Mesenteric fat pad (tissue), 1 donor: ENCODE data around the gene NPHP4. TPM values are rescaled to one million over a fixed set of nuclear protein-coding genes. Genes with fewer than 3 reads are reported as not detected.
"Not testable (repeated sequence)": the region's sequence is repeated elsewhere in the genome, so short reads cannot be mapped to it uniquely, and the experiment has no call there.

ENCODE experiments used
- DNase-seq: peaks from one replicate; pipeline ENCODE4 v3.0.0-alpha.2; 2020; ENCODE audit warnings: low spot score
- total RNA-seq: library from RNA; stranded (reverse); fragmentation: NEBNext Ultra II Directional; extraction: Animal tissue kit (Norgen Biotek cat#: 25700); gene quantifications from one replicate; pipeline ENCODE4 v1.2.1, GENCODE V29; 2021
- donor health status: DM: yes; HTN: yes; CAD: no.

The NPHP4 gene
- total RNA-seq, 1 donor from 2014 or later: 37.6 TPM

- DNase-seq: no peak
Observed at GRCh38 chr1:6024376-6024775, 32.2 kb upstream of the NPHP4 start.

DNA sequence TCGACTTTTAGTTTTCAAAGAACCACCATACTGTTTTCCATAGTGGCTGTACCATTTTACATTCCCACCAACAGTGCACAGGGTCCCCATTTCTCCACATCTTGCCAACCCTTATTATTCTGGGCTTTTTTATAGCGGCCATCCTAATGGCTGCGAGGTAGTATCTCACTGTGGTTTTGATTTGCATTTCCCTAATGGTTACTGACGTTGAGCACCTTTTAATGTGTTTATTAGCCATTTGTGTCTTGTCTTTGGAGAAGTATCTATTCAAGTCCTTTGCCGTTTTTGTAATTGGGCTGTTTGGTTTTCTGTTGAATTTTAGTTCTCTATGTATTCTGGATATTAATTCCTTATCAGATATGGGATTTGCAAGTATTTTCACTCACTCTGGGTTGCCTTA is 31.1 kb upstream of the NPHP4 start:
- no peak for DNase-seq

DNA sequence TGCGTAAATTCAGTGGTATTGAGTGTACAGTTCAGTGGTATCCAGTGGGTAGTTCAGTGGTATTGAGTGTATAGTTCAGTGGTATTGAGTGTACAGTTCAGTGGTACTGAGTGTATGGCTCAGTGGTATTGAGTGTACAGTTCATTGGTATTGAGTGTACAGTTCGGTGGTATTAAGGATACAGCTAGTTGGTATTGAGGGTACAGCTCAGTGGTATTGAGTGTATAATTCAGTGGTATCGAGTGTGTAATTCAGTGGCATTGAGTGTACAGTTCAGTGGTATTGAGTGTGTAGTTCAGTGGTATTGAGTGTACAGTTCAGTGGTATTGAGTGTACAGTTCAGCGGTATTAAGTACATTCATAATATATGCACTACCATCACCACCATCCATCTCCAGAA is 30.0 kb upstream of the NPHP4 start:
- no peak for DNase-seq

- no peak for DNase-seq
Observed at GRCh38 chr1:6019166-6019845, 27.1 kb upstream of the NPHP4 start.

DNA sequence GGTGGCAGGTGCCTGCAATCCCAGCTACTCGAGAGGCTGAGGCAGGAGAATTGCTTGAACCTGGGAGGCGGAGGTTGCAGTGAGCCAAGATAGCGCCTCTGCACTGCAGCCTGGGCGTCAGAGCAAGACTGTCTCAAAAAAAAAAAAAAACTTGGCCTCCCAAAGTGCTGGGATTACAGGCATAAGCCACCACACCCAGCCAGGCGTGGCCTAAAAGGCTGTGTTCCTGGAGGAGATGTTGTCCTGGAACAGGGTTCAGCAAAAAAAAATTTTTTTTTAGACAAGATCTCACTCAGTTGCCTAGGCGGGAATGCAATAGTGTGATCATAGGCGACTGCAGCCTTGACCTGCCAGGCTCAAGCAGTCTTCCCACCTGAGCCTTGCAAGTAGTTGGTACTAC is 25.4 kb upstream of the NPHP4 start:
- DNase-seq: not testable (repeated sequence)

DNA sequence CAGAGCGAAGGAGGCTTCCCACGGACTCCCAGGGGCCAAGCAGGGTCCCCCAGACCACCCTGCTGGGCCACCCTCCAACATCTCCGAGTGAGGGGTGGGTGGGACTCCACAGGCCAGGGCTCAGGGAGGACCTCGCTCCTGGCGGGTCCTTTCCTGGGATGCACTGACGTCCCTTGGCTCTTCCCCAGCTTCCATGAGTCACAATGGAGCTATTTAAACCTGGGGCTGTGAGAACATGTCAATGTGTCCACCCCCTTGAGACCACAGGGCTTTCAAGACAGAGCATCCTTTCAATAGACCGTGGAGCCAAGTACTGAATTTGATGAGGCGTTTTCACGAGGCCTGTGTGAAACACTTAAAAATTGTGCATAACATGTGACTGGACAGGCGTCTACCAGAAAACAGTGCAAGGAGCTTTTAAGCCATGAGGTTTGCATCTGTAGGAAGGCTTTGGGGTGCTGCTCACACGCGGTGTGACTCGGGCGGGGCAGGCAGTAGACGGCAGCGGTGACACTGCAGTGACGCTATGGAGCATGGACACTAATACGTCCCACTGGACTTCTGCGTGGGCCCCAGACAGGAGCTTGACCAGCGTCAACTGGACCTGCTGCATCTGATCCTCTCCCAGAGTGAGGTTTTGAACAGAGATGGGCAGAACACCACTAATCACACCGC is 24.1 kb upstream of the NPHP4 start:
- DNase-seq: no peak

- no peak for DNase-seq
Observed at GRCh38 chr1:6014130-6014999, 22.1 kb upstream of the NPHP4 start.

GRCh38 chr1:6013491-6013890 is 21.3 kb upstream of the NPHP4 start:
- no peak for DNase-seq

DNA sequence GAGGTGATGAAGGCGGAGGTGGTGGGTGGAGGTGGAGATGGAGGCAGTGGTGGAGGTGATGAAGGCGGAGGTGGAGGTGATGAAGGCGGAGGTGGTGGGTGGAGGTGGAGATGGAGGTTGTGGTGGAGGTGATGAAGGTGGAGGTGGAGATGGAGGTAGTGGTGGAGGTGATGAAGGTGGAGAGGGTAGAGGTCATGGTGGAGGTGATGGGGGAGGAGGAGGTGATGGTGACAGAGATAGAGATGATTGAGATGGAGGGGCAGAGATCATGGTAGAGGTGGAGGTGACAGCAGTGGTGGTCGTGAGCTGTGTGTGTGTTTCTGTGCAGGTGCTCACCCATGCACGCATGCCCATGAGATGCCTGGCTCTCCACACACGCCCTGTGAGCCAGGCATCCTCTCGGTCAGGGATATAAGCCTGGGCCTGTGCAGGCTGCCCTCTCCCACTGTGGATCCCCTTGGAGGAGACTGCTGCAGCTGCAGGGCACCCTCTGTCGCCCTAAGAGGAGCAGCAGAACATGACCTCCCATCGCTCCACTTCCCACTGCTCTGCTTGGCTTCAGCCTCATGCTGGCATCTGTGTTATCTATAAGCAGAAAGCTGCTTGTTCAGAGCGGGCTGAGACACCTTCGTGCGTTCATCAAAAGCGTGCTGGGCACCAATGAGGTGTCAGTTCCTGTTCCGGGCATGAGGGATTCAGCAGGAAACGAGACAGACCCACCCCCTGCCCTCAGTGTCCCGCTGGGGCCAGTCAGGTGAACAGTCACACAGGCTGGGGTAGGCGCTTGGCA is 20.5 kb upstream of the NPHP4 start:
- DNase-seq: no peak

- no peak for DNase-seq
Observed at GRCh38 chr1:6011946-6012258, 19.7 kb upstream of the NPHP4 start.

DNA sequence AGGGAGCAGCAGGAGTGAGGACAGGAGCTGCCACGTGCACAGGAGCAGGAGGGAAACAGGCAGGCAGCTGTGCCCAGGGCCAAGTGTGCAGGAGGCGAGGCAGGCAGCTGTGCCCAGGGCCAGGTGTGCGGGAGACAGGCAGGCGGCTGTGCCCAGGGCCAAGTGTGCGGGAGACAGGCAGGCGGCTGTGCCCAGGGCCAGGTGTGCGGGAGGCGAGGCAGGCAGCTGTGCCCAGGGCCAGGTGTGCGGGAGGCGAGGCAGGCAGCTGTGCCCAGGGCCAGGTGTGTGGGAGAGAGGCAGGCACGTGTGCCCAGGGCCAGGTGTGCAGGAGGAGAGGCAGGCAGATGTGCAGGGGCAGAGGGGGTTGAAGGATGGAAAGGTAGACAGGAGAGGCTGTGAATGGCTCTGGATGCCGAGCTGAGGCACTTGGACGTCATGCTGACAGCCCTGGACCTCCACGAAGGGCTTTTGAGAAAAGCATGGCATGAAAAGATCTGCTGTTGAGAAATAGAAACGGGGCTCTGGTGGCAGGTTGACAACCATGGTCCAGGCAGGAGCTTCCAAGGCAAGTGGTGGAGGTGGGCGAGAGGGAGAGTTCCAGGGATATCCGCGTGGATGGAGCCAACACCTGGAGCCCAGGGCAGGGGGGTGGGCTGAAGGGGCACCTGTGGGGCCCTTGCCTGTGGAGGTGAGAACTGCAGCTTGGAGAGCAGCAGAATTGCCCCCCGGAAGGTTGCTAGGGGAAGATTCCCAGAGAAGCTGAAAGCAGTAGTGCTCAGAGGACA is 19.1 kb upstream of the NPHP4 start:
- DNase-seq: no peak

DNA sequence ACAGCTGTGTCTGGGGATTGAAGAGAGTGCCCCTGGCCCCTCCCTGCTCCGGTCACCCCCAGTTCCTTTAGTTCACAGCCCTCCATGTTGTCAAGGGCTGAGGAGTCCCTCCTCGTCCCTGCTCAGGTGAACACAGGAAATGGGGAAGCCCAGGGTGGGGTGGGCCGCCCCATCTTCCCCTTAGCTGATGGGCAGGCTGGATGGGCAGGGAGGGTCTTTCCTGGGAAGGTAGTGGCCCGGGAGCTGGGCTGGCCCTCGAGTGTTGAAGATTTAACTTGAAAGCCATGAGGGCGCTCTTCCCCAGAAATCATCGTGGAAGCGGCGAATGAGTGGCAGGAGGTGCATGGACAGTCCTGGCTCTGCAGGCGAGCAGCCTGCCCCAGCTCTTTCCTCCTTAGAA is 18.3 kb upstream of the NPHP4 start:
- no peak for DNase-seq

GRCh38 chr1:6009120-6010040 is 17.2 kb upstream of the NPHP4 start:
- DNase-seq: no peak

- no peak for DNase-seq
Observed at GRCh38 chr1:6008696-6009095, 16.5 kb upstream of the NPHP4 start.

DNA sequence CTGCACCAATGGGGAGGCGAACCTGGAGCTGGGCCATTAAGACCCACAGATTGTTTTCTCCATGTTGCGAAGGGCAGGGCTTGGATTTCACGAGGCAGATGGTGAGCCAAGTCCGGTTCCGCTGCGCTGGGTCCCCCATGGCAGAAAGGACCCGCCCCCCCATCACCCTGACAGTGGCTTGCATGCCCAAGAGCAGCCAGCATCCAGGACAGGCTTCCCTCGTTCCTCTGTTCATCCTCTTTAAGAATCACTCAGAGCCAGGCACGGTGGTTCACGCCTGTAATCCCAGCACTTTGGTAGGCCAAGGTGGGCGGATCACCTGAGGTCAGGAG is 15.8 kb upstream of the NPHP4 start:
- no peak for DNase-seq

GRCh38 chr1:6007318-6008083 is 15.3 kb upstream of the NPHP4 start:
- no peak for DNase-seq

DNA sequence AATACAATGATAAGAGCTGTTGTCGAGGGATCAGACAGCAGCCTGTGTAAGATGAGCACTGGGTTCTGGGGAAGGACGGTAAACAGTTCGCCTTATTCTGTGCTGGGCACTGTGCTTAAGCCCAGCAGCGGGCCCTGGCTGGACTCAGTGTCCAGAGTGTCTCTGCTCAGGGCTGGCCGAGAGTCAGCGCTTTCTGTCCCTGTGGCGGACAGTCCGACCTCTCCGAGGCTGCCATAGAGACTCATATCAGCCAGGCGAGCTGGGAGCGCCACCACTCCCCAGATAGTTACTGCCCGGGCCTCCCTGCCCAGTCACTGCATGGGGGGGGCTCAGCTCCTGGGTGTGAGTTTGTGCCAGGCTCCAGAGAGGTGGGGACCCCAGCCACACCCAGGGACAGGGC is 14.7 kb upstream of the NPHP4 start:
- no peak for DNase-seq

GRCh38 chr1:6005276-6005917 is 13.2 kb upstream of the NPHP4 start:
- DNase-seq: no peak
